HG02642 (cell line): ENCODE results near the gene BRINP1.
"Not testable (repeated sequence)": the region's sequence is repeated elsewhere in the genome, so short reads cannot be mapped to it uniquely, and the experiment has no call there.

Experiments
- ATAC-seq: cut with Tn5 transposase; IDR thresholded peaks from one replicate; pipeline ENCODE4 v1.9.1; 2021; ENCODE audit warnings: mild to moderate bottlenecking; ENCODE audit not compliant: unreplicated experiment, poor library complexity

Gene BRINP1

DNA sequence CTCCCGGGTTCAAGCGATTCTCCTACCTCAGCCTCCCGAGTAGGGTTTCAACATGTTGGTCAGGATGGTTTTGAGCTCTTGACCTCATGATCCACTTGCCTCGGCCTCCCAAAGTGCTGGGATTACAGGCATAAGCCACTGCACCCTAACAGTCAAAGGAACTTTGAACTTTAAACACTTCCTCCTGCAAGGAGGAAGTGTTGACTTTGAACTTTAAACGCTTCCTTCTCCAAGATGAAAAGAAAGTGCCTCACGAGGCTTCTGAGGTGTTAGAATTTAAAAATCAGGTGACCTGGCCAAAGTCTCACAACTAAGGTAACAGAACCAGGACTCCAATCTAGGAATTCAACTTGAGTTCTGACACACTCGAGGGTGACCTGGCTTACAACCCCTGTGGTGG is 150.9 kb downstream of the BRINP1 start:
- no peak for ATAC-seq

GRCh38 chr9:119216651-119217331 is 152.4 kb downstream of the BRINP1 start:
- no peak for ATAC-seq

DNA sequence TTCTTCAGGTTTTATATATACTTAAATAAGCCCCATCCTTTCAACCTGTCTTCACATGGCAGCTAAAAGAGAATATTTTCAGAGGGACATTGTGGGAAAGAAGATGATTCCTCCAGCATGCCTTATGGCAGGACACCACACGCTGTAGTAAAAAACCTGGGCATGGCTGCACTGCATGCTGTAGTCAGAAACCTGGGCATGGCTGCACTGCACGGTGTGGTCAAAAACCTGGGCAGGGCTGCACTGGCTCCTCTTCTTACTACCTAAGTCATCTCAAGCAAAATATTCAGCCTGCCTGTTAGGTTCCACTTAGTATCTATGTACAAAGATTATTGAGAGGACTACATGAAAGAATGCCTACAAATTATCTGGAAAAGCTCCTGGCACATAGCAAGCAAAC is 153.6 kb downstream of the BRINP1 start:
- ATAC-seq = no peak

GRCh38 chr9:119213471-119213870 is 155.8 kb downstream of the BRINP1 start:
- no peak for ATAC-seq

GRCh38 chr9:119197893-119198607 is 171.2 kb downstream of the BRINP1 start:
- no peak for ATAC-seq

DNA sequence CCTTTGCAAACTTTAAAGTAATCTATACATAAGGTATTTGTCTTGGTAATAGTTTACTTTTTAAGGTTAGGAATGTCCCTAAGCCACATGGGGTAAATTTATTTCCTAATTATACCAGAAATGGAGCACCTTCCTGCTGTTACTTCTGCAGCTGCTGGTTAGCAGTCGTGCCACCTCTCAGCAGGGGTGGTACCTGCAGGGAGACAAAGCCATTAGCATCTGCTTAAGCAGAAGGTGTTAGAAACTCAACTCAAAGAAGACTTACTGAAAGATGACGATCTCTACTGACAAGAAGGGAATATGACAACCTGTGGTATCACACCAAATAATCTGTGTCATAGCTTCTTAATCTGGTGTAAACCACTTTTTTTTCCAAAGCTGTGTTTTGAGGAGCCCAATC is 173.7 kb downstream of the BRINP1 start:
- ATAC-seq = no peak

- no peak for ATAC-seq
Observed at GRCh38 chr9:119185298-119185697, 183.9 kb downstream of the BRINP1 start.

GRCh38 chr9:119184265-119184936 is 184.8 kb downstream of the BRINP1 start:
- ATAC-seq = no peak

GRCh38 chr9:119181561-119181960 is 187.7 kb downstream of the BRINP1 start:
- ATAC-seq = no peak

- no peak for ATAC-seq
Observed at GRCh38 chr9:119180897-119181296, 188.3 kb downstream of the BRINP1 start.

DNA sequence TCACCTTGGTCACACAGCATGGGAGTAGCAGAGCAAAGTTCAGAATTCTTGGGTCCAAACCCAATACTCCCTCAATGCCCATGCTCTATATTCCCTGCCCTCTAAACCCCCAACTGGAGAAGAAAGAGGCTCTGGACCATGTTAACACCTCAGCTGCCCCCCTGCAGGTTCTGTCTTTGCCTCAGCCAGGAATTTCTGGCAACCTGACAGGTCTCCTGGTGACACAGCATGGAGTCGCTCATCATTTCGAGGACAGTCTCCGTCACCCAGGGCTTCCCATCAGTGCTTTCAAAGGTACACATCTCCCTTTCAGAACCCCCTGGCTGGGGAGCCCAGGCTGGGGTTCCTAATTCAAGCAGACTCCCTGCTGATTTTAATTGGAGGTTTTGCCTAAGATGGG is 189.5 kb downstream of the BRINP1 start:
- ATAC-seq = no peak

DNA sequence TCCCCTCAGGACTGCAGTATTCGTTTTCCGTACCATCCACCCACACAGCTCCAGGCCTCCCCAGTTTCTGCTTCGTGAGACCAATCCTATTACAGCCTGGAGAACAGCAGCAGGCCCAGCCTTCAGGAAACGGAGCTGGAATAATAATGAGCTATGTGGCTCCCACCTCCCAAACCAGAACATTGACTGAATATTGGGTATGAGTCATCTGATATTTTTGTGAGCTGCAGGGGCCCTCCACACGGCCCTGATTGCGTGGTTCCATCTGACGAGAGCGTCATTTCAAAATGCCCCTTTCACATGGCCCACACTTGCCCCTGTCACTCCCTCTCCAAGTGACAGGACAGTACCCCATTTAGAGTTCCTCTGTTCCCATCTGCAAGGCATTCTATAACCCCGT is 192.0 kb downstream of the BRINP1 start:
- no peak for ATAC-seq

DNA sequence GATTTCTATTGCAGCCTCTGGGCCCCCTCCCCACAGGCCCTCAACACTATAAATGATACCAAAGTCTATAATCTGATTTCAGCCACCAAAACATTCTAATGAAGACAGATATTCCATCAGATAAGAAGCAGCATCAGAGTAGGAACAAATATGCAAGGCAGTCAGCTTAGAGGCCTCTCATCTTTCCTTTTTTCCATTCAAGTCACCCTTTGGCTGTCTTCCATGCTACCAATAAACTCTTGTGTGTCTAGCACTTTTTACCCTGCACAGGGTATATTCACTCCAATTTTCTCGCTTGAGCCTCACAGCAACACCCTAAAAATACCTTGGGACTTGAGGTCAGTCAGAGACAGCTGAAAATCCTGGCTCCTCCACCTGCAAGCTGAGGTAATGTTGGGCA is 193.7 kb downstream of the BRINP1 start:
- no peak for ATAC-seq

- not testable (repeated sequence) for ATAC-seq
Observed at GRCh38 chr9:119169222-119169621, 200.0 kb downstream of the BRINP1 start.

DNA sequence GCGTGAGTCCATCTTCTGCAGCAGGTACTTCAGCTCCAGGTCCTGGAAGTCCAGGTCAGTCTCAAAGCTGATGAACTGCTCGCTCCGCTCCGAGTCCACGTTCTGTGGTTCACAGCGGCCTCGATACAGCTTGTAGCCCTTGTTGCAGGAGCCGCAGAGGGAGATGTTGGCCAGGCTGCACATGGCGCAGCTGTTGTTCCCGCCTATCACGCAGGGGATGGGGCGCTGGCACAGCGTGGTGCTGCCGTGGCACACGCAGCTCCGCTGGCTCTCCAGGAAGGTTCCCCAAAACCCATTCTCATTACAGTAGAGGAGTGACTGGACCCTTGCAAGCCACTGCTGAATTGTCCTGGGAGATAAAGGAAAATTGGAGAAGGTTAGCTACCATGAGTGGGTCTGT is 201.4 kb downstream of the BRINP1 start:
- ATAC-seq = no peak

DNA sequence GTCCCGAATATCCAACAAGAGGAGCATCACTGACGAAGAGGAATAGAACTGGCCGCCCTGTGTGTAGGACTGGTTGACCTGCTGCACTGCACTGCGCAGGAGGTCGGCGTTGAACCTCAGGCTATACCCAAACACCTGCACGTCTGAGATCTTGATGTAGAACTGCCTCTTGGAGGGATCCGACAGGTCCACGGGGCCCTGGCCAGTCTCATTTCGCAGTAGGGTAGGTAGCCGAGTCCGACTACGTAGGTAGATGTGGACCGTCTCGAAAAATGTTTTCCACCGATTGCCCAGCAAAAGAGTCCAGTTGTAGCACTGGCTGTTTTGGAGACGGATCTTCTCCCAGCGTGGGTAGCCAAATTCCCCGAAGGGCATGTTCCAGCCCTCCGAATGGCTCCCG is 202.0 kb downstream of the BRINP1 start:
- ATAC-seq = no peak

DNA sequence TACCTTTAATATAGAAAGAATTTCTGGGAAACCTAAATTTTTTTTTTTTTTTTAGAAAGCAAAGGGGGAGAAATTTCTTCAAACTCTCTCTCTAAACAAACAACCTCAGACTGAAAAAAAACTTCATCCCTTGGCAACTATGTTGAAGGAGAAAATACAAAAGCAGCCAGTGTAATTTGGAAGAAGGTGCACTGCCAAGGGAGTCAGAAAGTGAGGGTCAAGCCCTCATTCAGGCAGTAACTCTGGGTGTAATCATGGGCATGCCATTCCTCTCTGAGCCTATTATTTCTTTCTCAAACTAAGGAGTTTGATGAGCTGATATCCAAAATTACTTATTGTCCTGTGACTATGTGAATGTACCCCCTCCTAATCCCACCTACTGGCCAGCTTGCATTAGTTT is 203.1 kb downstream of the BRINP1 start:
- ATAC-seq = no peak

- no peak for ATAC-seq
Observed at GRCh38 chr9:119165131-119165530, 204.1 kb downstream of the BRINP1 start.

GRCh38 chr9:119164716-119165115 is 204.5 kb downstream of the BRINP1 start:
- ATAC-seq = no peak

DNA sequence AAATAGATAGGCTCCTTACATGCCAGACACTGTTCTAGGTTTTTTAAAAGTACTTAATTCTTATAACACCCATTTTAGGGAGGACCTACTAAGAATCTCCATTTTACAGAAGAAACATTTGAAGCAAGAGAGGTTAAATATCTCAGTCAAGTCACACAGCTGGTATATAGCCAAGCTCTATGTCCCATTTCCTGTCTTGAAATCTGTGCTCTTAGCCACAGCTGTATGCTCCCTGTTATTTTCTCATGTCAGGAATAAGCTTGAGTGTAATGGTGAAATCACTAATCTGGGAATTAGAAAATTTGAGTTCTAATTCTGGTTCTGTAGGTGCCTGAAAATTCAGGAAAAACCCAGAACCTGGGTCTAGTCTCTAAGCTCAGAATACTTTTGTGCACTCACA is 208.7 kb downstream of the BRINP1 start:
- ATAC-seq = no peak

GRCh38 chr9:119159386-119159785 is 209.8 kb downstream of the BRINP1 start:
- no peak for ATAC-seq

GRCh38 chr9:119157196-119157595 is 212.0 kb downstream of the BRINP1 start:
- ATAC-seq = no peak
